Amniotic stem cell (primary cell): ENCODE measurements around the gene PUM1.
"Not testable (repeated sequence)": the region's sequence is repeated elsewhere in the genome, so short reads cannot be mapped to it uniquely, and the experiment has no call there.

ENCODE experiments used
- DNase-seq: peaks from one replicate; lab custom pipeline; 2025; lab: John Stamatoyannopoulos, UW

The PUM1 gene, protein sequence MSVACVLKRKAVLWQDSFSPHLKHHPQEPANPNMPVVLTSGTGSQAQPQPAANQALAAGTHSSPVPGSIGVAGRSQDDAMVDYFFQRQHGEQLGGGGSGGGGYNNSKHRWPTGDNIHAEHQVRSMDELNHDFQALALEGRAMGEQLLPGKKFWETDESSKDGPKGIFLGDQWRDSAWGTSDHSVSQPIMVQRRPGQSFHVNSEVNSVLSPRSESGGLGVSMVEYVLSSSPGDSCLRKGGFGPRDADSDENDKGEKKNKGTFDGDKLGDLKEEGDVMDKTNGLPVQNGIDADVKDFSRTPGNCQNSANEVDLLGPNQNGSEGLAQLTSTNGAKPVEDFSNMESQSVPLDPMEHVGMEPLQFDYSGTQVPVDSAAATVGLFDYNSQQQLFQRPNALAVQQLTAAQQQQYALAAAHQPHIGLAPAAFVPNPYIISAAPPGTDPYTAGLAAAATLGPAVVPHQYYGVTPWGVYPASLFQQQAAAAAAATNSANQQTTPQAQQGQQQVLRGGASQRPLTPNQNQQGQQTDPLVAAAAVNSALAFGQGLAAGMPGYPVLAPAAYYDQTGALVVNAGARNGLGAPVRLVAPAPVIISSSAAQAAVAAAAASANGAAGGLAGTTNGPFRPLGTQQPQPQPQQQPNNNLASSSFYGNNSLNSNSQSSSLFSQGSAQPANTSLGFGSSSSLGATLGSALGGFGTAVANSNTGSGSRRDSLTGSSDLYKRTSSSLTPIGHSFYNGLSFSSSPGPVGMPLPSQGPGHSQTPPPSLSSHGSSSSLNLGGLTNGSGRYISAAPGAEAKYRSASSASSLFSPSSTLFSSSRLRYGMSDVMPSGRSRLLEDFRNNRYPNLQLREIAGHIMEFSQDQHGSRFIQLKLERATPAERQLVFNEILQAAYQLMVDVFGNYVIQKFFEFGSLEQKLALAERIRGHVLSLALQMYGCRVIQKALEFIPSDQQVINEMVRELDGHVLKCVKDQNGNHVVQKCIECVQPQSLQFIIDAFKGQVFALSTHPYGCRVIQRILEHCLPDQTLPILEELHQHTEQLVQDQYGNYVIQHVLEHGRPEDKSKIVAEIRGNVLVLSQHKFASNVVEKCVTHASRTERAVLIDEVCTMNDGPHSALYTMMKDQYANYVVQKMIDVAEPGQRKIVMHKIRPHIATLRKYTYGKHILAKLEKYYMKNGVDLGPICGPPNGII

GRCh38 chr1:31065310-31066217 lies at the start of gene PUM1:
TSS of gene PUM1 (minus strand) at chr1:31065717. CDS start at chr1:31059566, 6,151 bp downstream.
- peak; percentile 97 for DNase-seq

DNA sequence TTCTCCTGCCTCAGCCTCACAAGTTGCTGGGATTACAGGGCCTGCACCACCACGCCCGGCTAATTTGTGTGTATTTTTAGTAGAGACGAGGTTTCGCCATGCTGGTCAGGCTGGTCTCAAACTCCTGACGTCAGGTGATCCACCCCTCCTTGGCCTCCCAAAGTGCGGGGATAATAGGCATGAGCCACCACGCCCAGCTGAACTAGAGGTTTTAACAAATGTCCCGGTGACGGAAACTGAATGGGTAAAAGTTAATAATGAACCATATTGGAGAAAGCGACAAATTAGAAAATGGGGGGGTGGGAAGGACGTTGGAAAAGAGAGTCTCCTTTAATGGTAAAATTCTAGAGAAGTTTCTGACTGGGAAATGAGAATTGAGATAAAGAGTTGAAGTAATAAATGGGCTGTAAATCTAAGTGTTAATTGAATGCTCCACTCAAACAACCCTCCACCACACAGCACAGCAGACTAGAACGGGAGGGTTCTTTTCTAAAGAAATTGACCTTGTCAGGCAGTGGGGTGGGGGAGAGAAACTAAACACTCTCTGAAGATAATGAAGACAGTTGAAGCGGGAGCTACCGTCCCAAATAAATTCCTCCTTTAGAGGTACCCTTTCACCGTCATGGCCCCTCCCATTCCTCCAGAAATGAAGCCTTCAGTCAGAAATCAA lies 46.9 kb upstream of the PUM1 start:
- DNase-seq = no peak

DNA sequence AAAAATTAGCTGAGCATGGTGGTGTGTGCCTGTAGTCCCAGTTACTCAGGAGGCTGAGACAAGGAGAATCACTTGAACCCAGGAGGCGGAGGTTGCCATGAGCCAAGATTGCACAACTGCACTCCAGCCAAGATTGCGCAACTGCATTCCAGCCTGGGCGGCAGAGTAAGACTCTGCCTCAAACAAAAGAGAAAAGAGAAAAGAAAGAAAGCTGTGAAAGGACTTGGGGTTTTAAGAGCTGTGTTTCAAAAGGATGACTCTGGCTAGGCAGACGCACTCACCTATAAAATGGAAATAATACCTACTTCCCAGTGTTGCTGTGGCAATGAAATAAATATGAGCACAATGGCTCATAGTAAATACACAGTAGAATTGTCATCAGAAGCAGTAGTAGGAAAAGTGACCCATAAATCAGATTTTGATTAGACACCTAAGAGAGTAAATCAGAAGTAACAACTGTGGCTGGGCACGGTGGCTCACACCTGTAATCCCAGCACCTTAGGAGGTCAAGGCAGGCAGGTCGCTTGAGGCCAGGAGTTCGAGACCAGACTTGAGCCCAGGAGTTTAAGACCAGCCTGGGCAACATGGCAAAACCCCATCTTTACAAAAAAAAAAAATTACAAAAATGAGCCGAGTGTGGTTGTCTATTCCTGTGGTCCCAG lies 45.9 kb upstream of the PUM1 start:
- DNase-seq = no peak

DNA sequence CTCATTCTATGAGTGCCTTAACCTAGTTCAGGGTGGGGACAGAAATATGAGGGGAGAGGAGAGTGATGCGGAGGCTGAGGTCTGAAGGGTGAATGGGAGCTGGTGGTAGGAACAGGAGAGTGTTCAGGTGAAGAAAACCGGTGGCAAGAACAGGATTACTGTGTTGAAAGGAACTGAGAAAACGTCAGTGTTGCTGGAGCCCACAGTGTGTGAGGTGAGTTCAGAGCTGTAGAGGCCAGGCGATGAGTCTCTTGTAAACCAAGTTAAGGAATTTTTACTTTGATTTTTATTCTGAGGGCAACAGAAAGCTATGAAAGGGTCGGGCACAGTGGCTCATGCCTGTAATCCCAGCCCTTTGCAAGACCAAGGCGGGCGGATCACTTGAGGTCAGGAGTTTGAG lies 45.3 kb upstream of the PUM1 start:
- DNase-seq = no peak

GRCh38 chr1:31108861-31109260 lies 43.3 kb upstream of the PUM1 start:
- no peak for DNase-seq

DNA sequence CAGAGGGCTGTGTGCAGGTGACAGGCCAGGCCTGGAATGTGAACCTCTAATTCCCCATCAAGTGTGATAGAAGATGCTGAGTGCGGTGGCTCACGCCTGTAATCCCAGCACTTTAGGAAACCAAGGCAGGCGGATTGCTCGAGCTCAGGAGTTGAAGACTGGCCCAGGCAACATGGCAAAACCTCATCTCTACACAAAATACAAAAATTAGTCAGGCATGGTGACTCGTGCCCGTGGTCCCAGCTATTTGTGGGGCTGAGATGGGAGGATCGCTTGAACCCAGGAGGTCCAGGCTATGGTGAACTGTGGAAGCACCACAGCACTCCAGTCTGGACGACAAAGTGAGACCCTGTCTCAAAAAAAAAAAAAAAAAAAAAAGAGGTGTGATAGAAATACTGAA lies 40.1 kb upstream of the PUM1 start:
- no peak for DNase-seq

DNA sequence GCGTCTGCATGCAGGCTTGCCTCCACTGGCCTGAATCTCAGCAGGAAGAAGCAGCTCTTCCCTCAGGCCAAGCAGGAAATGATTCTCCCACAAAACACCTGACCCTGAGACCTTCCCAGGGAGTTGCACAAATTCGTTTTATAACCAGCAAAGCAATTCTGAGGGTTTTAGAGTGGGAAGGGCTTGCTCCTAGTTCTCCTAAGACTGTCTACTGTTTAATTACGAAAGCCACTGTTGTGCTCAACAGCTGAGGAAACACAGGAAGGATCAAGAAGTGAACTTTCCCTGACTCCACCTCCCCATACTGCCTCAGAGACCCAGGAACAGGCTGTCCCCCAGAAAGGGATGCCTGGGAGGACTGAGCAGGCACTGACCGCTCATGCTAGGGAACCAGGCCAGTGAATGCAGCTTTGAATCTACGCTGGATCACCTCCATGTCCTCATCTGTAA lies 37.0 kb upstream of the PUM1 start:
- DNase-seq = no peak

DNA sequence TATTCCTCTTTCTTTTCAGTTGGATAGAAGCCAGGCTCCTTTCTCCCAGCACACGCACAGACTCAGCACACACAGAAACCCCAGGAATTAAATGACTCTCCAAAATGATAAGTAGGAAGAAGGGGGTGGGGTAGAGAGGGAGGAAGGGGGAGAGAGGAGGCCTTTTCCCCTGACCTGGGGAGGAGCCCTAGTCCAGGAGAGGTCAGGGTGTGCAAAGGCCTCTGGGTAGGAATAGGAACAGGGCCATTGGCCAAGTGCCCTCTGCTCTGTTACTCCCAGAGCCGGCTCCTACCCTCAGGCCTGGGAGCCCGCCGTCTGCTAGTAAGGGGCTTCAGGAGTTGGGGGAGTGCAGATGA lies 35.6 kb upstream of the PUM1 start:
- DNase-seq = peak; percentile 36

GRCh38 chr1:31099293-31100032 lies 33.9 kb upstream of the PUM1 start:
- no peak for DNase-seq

DNA sequence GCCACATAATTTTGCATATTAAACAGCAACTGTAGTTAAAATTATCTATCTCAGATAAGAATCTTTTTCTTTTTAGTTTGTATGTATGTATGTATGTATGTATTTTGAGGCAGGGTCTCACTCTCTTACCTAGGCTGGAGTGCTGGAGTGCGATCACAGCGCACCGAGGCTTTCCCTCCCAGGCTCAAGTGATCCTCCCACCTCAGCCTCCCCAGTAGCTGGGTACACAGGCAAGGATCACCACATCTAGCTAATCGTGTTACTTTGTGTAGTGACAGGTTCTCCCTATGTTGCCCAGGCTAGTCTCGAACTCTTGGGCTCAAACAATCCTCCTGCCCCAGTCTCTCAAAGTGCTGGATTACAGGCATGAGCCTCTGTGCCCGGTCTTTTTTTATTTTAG lies 30.5 kb upstream of the PUM1 start:
- no peak for DNase-seq

DNA sequence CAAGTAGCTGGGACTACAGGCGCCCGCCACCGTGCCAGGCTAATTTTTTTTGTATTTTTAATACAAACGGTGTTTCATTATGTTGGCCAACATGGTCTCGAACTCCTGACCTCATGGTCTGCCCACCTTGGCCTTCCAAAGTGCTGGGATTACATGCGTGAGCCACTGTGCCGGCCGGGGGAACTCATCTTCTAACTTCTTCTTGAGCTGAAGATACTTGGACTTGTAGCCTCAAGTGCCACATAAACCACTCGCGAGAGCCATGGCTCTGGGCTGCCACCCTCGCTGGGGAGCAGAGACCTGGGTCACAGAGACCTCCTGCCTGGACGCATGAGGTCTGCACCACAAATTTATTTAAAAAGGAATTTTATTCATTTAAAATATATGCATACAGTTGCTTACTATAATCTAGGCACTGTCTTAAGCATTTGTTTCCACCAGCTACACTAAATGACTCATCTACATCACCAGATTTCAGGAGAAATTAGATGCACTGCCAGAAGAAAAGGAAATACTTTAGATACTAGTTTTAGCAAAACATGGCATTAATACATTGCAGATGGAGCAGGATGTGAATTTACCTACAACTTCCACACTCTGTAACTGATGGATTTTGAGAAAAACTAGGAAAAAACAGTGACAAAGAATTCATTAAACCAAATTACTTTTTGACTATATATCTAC lies 29.9 kb upstream of the PUM1 start:
- DNase-seq = peak; percentile 14

GRCh38 chr1:31088081-31088480 lies 22.6 kb upstream of the PUM1 start:
- not testable (repeated sequence) for DNase-seq

- no peak for DNase-seq
These were observed 19.5 kb upstream of the PUM1 start for GRCh38 chr1:31084782-31085569.

GRCh38 chr1:31082385-31082784 lies 16.9 kb upstream of the PUM1 start:
- DNase-seq = no peak

DNA sequence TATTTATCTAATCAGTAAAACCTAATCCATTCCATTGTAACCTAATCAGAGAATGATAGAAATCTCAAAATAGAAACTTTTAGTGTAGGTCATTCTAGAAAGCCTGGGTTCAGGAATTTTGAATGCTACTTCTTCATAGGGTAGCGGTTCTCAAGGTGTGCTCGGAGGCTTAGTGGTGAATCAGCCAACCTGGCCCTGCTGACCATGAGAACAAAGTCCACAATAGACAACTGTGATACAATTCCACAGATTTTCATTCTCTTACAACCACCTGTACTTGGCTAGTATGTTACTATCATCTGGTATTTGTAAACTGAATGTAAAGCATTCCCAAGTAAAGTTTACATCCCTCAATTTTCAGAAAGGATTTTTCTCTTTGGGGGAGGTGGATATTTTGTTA lies 7.5 kb upstream of the PUM1 start:
- no peak for DNase-seq

DNA sequence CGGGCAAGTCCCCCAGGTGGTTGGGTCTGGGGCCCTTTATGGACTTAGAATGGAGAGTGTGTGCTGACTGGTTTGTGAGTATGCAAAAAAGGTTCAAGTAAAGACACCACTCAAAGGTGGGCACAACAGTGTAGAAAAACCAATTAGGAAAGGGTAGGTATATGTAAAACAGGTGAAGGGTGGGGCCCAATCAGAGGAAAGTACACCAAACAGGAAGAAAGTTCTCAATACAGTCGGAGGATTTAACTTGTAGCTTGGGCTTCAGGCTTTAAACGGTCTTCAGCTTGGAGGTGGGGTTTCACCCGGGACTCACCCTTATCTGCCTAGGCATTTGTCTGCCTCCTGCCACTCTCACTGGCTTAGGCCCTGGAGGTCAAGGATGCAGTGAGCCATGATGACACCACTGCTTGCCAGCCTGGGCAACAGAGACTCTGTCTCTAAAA lies 6.8 kb upstream of the PUM1 start:
- DNase-seq = no peak

- no peak for DNase-seq
These were observed 3.9 kb upstream of the PUM1 start for GRCh38 chr1:31069392-31069791.

DNA sequence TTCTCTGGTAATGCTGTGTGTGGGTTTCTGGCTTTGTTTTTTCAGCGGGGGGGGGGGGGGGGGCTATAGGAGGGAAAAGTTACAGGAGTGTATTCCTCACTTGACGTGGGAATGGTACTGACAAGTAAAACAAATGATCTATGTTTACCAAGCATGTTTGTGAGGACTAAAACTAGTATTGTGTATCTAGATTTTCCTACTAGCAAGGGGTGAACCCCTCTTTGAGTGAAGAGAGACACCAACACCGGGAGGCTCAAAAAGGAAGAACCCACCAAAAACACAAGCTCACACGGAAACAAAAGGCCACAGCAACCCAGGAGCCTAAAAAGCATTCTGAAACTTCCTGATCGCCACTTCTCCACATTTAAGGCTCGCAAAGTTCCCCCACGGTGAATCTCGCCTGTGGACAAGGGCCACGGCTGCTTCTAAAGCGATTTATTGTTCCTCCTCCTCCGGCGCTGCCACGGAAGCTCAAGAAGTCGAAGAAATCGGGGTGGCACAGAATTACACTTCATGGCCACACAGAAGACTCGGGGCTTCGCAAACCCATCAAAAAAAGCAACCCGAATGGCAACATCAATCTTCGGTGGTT lies 703 bp downstream of the PUM1 start:
- no peak for DNase-seq
